Measurements from ENCODE around the gene NLRP1. TPM values are rescaled to one million over a fixed set of nuclear protein-coding genes. Genes with fewer than 3 reads are reported as not detected.

The NLRP1 gene
- total and polyA plus RNA-seq, 10 of the 15 experiments (the other 5 are each of a cell fraction or from before 2014, with no cell fraction given), result 2.8 to 21.8 (median 11.9) TPM

DNA sequence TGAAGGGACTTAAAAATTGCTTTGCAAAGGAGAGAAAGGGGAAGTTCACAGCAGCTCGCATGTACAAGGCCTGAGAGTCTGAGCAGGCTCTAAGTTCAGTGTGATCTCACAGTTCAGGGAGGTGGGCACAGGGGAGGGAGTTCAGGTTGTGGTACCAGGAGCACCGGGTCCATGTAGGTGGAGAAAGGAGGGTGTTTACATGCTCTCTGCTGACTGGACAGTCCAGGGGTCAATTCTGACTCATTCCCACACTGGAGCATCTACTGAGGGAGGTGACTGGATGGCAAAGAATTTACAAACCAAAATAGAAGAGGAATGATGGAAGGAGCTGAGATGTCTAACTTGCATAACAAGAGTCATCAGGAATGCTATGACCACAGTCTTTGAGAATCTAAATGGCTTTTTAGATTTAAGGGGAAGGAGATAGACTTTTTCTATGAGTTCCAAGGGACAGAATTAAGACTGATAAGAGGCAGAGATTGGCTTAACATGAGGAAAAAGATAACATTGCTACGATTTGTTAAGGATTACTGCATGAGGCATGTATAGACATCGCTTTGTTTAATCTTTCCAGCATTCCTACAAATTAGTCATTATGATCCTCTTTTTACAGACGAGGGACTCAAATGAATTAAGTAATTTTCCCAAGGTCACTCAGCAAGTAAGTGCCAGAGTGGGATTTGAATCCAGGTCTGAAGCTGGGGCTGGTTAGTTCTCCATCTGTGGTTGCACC, 68.1 kb downstream of the NLRP1 start (continued):
- TF ChIP-seq ESRRA (IDR thresholded peaks at IDR 0.05; ENCODE audit: low read length) (no peak), NR2C1 (IDR thresholded peaks at IDR 0.05) (no peak), ZNF274 (IDR thresholded peaks at IDR 0.05; ENCODE audit: insufficient read depth, insufficient read length) (no peak), TCF12 (IDR thresholded peaks at IDR 0.05; ENCODE audit: low read depth, low read length) (no peak), YBX1 (IDR thresholded peaks at IDR 0.05) (no peak), RCOR1 (conservative IDR thresholded peaks at IDR 0.05; ENCODE audit: low read depth, low read length) (no peak), SUZ12 (IDR thresholded peaks at IDR 0.05; ENCODE audit: unreplicated experiment) (no peak)

DNA sequence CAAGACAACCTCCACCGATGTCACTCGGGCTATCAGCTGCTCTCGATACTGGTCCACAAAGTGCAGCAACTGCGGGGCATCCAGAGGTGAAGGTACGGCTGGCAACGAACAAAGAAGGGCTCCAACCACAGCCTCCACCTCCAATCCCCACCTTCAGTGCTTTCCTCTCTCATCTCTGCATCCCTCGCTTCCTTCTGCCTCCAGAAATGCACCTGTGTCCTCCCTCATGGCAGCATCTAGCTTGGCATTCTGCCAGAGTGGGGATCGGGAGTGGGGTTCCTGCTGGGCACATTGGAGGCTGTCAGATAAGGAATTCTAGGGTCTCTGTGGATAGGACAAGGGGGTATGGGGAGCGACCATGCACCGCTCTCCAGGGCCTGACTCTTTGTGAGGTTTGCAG, 69.3 kb downstream of the NLRP1 start:
- Histone ChIP-seq H3K36me3 (ENCODE audit: control insufficient read depth in 2 of 2, insufficient read depth in 2 of 2, low read length in 1 of 2) (no peaks in the 10 kb centered on the region; a peak in 2 of 4 replicates), H3K27ac (ENCODE audit: control insufficient read depth, insufficient read depth) (no peak overlapping the region), H3K27me3 (replicated peaks in 1 of 2; ENCODE audit: control insufficient read depth in 2 of 2, insufficient read depth in 2 of 2, low read length in 1 of 2) (no peaks in the 10 kb centered on the region), H3K4me2 (ENCODE audit: control insufficient read depth, insufficient read depth) (no peak overlapping the region), H2AFZ (ENCODE audit: control insufficient read depth, low read depth, low read length) (no peak overlapping the region), H3K9ac (ENCODE audit: control insufficient read depth, insufficient read depth, low read length) (no peak overlapping the region), H3K79me2 (ENCODE audit: control insufficient read depth, insufficient read depth, low read length) (no peaks in the 10 kb centered on the region), H4K20me1 (ENCODE audit: control insufficient read depth, insufficient read depth) (no peaks in the 10 kb centered on the region), H3K9me3 (replicated peaks; ENCODE audit: control insufficient read depth, insufficient read depth, low read length) (no peaks in the 10 kb centered on the region), H3K4me3 (no peak overlapping the region), H3K4me1 (ENCODE audit: control insufficient read depth, insufficient read depth, low read length) (no peaks in the 10 kb centered on the region)
- CTCF ChIA-PET, result no interaction called here
- RAD21 ChIA-PET (ENCODE audit: unreplicated experiment), result no interaction called here
- 96% methylated on average over 10 of the region's 10 CpGs for WGBS (ENCODE audit: insufficient coverage, insufficient replicate concordance, low lambda C conversion rate, missing lambda C conversion rate)
- SMC1A ChIA-PET (ENCODE audit: uncharacterized antibody, unreplicated experiment), result no interaction called here
- FAIRE-seq, result no peak
- in situ Hi-C loops (cut with MboI) (no loop called here), intact Hi-C loops (cut with micrococcal nuclease; ENCODE audit: unreplicated experiment) (no loop called here)
- no peak for ATAC-seq
- BruUV-seq (replicated peaks), result no TSS peak
- POLR2A ChIA-PET, result no interaction called here
- TF ChIP-seq GATAD2B (conservative IDR thresholded peaks at IDR 0.05; ENCODE audit: low read depth) (no peak), SP1 (IDR thresholded peaks at IDR 0.05; ENCODE audit: low read depth, low read length) (no peak), RFX5 (IDR thresholded peaks at IDR 0.05; ENCODE audit: low read depth, low read length) (no peak), LARP7 (IDR thresholded peaks at IDR 0.05) (no peak), ETV6 (conservative IDR thresholded peaks at IDR 0.05 in 1 of 2, IDR thresholded peaks at IDR 0.05 in 1 of 2; ENCODE audit: borderline replicate concordance in 1 of 2, low read depth in 1 of 2) (no peak)
- DNase-seq (ENCODE audit: low read depth, low spot score), result no peak
